Measurements from ENCODE around the gene ZNF366.

The ZNF366 gene

DNA sequence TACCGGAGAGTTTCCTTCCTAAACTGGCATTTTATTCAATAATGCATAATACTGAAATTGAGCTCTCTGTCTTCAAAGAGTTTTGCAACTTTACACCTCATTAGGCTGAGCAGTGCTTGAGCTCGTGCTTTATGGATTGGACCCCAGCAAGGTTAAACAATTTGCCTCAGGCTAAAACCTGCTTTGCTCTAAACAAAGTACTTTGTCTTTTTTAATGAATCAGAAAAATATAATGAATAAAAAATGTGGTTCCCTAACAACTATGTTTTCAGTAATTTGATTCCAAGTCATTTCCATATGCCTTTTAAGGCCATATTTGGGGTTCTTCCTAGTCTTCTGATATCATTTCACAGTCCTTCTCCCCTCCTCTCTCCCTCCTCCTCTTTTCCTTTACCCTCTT is 20.0 kb downstream of the ZNF366 start:
- peak; percentile 30 for DNase-seq

DNA sequence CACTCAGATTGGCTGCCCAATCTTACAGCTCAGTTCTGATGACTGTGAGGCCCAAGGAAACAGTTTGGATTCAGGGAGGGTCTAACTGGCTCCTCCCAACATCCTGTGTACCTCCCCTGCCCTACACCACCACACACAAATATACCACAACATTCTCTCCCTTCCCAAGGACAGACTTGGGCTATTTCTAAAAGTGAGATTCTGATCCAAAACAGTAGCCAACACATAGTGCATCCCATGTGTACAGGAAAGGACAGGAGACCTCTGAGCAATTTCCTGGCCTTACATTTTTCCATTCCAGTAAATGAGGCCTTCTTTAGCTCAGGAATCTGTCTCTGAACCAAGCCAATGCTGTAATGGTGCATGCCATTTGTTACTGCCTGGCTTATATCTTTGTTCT is 20.8 kb downstream of the ZNF366 start:
- DNase-seq, result no peak

DNA sequence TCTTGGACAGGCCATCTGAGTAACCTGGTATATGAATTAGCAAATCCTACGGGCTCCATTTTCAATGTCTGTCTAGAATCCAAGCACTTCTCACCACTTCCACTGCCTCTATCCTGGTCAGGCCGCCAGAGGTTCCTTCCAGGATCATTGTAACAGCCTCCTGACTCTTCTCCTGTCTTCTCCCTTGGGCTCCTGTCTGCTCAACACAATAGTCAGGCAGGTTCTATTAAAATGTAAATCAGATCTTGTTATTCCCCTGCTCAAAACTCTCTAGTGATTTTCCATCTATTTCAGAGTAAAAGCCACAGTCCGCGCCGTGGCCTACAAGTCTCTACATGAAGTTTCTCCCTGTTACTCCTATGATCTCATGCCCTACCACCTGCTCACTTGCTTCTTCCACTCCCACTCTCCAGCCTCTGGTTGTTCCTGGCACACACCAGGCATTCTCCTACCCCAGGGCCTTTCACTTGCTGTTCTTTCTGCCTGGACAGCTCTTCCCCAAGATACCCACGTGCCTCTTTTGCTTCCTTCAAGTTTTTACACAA is 21.7 kb downstream of the ZNF366 start:
- DNase-seq, result no peak

DNA sequence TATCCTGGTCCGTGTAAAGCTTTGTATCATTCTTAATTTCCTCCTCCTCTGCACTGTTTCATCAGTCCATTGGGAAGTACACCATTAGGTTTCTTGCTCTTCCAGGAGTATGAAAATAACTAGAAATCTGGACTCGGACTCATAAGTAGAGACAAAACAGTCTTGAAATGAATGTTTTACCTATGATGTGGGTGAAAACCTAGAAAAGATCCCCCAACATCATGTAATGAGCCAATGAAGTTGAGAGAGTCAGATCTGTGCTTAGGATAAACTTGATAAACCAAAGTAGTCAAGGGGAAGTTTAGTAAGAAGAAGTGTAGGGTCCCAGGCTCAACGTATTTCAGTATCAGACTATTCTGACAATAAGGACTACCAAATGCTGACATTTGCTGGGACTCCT is 25.2 kb downstream of the ZNF366 start:
- no peak for DNase-seq

DNA sequence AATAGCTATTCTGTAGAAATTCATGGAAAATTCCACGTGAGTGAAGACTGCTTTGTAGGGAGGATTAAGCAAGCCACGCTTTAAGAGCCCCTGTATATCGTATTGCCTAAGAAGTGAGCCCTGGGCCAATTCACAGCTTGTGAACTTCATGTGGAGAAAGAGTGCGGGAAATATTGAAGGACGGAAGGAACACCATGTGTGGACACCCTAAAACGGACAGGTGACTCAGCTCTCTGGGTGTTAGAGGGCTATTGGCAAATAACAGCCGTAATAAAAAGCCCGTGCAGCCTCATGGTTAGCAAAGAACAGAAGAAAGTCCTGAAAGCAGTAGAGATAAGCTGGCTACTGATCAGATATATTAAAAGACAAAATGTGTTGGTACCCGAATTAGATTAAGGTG is 26.4 kb downstream of the ZNF366 start:
- DNase-seq, result no peak

DNA sequence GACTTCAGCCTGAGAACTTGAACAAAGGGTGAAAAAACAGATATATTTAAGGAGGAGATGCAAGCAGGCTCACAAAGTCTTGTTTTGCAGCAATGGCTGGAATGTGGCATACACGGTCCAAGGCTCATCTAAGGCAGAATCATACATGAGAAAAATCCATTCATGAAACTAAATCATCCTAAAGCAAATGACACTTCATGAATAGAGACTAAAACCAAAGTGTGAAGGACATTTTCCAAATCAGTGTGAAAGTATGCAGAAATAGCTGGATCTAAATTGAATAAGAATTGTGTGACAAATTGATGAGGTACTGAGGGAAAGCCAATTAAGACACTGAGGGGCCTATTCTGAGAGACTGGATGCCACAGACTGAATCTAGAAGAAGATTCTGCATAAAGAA is 27.3 kb downstream of the ZNF366 start:
- DNase-seq, result no peak

DNA sequence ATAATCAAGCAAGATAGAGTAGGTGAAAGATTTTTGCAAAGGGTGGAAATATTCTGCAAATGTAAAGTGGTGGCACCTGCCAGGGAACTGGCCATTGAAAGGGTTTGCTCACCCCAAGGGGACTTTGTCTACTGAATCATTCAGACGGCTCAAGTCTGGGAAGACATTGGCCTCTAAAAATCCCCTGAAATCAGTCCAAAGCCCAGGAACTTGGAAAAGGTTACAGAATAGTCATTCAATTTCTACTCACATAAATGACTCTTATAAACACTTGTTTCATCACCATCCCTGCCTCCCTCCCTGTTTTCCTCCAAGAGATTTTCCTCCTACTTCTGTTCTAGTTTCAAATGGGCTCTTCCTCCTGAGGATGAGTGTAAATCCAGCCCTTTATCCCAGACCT is 28.5 kb downstream of the ZNF366 start:
- no peak for DNase-seq

DNA sequence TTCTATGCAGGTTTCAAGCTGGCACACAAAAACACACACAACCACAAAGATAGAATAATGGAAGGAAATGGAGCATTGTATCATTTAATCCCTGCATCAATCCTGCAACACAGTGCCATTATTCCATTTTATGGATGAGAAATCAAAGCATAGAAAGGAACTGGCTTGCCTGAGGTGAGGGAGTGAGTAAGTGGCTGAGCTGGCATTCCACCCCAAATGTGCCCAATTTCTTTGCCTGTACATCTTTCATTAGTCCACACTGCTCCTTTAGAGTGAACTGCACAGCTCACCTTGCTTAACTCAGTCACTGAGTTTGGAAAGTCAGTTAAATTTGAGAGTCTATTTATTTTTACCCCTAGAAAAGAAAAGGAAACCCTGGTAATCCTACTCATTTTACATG is 28.9 kb downstream of the ZNF366 start:
- DNase-seq, result no peak

DNA sequence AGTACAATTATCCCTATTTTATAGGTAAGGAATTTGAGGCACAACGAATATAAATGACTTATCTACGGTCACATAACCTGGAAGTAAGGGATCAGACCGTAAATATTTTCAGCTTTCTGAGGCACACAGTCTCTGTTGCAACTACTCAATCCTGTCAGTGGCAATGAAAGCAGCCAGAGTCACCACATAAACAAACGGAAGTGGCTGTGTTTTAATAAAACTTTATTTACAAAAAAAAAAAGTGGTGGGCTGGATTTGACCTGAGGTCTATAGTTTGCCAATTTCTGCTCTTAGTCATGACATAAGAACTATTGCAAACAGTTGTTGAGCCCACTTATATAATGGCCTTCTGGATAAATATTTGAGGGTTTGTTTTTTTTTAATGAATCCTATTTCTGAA is 29.6 kb downstream of the ZNF366 start:
- DNase-seq, result no peak

DNA sequence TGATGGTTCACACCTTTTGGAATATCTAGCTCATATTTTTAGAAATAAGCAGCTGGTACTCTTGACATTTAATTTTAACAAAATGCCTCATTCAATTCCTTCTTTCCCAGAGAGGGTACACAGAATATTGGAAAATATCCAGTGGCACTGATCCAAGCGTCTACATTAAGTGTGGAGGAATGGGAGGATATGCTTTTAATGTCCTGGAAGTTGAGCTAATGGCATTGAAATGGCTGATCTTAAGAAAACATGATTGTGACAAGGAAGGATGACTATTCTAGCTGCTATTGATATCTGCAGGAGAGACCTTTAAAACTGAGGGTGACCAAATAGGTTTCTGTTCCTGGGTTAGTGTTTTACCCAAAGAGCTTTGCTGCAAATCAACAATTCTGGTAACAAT is 30.0 kb downstream of the ZNF366 start:
- DNase-seq, result no peak

DNA sequence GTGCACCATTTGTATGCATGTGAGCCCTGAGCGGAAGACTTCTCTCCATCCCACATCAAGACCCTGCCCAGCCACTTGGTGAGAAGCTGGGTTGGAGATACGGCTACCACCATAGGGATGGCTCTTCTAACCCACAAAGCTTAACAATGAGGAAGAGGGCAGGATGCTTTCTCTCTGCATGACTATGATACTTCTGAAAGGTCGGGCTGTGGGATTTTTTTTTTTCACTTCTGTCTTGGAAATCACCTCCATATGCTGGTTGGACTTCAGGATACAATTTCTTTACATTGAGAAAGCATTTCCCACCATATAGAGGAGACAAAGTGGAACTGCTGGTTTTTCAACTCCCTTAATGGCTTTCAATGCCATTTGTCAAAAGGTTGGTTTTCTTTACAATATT is 30.5 kb downstream of the ZNF366 start:
- no peak for DNase-seq

DNA sequence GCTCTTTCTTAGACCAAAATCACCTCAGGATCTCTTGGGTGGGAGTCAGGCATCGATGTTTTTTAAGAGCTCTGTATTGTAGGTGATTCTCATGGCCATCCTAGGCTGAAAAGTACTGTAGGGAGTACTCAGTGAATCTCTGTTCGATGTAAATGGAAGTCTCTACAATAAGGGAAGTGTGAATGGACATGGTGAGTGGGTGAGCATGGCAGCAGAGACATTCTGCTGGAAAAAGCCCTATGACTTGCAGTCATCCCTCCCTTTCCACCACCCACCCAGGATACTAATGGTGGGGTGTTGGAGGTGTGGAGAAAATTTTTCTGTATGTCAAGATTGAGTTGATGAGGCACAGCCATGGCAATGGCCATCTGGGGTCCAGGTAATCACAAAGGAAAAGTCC is 30.9 kb downstream of the ZNF366 start:
- no peak for DNase-seq

DNA sequence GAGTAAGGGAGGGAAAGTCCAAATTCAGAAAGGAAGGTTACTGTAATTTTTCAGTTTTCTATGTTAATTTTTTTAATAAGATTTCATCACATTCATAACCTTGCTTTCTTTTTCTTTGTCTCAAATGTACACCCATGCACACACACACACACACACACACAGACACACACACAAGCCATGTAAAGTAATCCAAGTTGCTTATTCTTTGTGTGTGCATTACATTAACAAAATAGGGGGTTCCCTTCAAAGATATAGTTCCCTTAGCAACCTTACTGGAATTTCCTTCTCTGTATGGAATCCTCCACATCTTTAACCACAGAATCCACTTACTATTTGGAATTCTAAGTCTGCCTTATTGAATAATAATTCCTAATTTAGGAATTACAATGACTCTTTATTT is 32.7 kb downstream of the ZNF366 start:
- no peak for DNase-seq

DNA sequence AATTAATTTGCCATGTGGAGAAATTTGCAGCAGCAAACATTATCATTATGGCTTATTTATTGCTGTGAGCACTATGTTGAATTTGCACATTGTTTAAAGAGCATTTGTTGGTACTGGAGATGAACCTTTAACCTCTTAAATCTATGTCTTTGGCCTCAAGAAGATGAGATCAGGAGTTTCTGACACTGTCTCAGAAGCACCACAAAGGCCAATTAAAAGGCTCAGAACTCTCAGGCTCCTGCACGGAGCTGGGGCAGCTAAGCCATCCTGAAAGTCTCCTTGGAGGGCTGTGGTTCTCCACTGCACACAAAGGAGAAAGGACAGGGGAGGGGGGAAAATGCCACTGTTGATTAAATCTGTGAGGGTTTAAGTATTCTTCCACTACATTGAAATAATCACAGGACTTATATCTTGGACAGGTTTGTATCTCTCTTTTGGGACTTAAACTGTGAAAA is 33.1 kb downstream of the ZNF366 start:
- DNase-seq, result peak; percentile 78

DNA sequence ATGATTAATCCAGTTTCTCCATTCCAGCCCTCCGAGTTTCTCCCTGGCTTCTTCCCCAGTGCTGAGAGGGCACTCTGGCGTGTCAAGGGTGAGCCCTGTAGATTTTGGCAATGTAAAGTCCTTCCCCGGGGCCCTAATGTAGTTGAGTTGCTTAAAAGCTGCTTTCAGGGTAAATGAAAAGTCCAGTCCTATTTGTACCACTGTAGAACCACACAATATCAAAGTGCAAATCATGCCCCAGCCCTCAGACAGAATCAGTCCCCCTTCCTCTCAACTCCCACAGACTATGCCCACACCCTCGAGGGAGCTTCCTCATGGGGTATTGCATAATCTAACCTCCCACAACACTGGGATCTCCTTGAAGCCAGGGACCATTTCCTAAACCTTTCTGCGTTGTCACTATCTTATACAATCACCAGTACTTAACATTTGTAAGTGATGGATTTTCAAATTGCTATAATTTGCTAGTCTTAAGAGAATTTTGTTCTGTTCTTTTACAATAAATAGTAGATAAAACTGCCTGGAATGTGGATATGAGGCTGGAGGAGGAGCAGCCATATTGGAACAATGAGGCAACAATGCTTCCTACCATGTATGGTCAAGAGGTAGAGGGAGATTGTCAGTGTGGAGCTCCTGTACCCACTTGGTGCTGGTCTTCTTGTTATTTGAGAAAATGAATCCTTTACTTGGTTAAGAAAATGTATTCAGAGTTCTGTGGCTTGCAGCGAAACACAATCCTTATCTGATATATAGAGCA is 34.4 kb downstream of the ZNF366 start:
- DNase-seq, result no peak

DNA sequence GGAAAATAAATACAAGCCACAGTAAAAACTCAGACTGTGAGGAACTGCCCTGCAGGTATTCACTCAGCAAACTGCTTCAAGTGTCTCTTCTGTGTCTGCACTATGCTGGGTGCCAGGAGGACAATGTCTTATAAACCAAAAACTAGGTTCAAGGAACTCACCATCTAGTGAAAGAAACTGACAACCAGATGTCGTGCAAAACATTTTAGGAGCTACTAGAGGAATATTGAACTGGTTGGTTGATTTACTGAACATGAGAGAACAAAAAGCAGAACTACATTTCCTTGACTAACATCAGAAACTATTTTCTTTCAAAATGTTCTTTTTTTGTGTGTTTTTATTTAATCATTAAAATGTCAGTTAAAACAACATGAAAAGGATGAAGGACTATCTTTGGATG is 35.2 kb downstream of the ZNF366 start:
- DNase-seq, result no peak

DNA sequence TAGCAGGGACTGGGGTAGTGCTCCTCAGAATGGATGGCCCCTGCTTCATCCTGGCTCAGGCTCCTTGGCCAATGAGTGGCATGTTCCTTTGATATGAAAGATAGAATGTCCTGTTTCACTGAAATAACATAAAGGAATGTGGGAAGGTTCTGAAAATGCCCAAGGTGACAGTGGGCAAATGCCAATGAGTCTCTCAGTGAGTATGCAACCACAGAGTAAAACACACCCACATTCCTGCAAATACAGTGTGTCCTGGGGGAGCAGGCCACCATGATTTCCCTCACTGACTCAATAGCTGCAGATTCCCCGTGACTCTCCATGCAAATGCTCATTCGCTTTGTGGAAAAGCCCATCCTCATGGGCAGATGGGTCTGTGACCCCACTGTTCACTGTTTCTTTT is 36.4 kb downstream of the ZNF366 start:
- peak; percentile 45 for DNase-seq

DNA sequence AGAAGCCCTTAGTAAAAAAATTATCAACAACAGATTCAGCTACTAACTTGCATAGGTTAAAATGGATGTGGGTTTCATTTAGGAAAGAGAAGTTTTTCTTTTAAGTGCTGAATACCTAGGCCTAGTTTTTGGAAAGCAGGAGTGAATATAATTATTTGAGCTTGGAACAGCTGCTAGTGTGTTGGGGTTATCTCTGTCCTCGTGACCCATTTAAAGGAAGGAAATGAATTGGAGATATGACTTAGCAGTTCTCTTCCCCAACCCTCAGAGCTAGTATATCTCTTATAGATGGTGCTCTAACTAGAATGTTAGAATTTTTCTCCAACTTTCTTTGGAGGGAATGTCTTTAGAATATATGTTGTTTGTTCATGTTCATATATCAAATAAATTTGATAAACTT is 38.6 kb downstream of the ZNF366 start:
- no peak for DNase-seq

DNA sequence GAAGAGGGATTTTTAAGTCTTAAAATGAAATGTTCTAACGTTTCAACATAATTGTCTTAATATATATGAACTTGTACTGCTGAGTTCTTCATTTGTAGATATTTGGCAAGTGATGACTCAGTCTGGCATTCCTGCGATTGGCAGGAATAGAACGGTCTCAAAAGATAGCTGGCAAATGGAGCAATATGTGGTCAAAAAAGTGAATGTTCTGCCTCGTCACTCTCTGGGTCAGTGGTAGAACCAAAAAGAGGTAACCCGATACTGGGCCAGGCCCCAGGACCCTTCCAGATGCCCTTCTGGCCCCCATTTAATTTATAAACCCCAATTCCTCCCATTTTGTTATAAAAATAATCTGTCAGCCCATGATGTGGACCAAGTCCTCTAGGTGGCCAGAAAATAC is 39.2 kb downstream of the ZNF366 start:
- no peak for DNase-seq

DNA sequence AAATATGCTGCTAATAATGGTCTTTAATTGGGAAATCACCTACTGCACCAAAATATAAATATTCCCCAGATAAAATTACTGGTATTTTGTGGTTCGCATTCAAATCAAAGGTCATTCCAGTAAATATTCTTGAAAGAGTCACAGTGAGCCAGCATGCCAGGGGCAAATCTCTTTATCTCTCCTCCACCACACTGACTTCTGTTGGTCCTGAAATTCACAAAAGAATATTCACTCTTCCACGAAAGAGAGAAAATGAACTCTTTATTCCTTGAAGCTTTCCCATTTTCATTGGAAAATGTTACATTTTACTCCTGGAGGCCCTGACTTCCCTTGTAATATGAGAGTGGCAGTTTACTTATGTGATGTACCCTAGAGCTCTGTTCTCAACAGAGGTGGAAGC is 39.7 kb downstream of the ZNF366 start:
- no peak for DNase-seq

DNA sequence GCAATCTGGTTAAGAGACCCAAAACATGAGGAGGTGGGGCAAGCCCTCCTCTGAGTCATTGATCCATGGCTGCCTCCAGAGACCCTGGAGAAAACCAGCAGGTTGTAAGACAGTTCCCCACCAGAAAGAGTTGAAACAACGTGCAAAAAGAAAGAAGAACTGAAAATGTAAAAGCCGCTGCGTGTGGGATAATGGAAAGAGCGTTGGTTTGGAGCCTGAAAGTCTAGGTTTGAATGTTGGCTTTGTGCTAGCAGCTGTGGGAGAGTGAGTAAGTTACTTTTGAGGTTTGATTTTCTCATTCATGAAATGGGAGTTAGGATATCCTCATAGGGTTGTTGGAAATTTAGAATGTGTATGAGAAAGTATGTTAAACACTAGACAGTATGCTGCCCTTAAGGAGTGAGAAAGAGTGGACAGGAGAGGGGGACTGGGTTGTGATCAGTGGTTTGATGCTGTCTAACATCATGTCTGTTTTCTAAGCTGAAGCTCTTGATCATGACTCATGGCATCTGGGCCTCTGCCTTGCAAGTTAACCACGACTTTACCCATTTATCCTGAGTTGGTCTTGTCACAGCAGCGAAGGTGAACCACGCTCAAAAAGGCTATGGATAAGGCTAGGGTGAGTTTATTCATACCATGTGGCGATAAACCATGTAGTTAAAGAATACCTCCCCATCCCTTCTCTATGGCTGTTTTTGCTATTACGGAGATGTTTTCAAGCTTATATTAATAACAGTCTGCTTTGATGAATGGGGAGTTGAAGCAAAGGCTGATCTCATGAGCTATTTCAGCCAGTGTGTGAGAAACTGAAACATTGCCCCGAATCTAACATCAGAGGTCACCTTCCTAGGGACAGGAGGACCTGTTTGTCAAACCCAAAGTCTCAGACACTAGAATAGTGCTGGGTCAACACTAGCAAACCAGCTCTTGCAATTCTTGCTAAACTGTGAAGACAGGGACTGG is 41.3 kb downstream of the ZNF366 start:
- no peak for DNase-seq

DNA sequence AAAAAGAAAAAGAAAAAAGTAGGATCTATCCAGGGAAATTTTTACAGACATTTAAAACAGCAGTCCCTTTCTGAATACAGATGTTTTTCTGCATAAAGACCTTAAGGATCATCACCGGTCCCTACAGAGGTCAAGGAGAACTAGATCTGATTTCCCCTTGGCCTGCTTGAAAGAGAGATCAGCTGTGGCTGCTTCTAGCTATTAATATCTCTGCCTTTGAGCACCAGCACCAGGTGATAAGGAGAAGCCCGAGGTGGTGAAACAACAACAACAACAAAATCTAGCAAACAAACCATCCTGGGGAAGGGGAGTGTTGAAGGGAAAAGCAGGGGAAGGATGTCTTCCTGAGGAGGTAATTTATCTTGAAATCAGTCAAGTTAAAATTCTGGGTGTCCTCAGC is 42.1 kb downstream of the ZNF366 start:
- DNase-seq, result no peak

DNA sequence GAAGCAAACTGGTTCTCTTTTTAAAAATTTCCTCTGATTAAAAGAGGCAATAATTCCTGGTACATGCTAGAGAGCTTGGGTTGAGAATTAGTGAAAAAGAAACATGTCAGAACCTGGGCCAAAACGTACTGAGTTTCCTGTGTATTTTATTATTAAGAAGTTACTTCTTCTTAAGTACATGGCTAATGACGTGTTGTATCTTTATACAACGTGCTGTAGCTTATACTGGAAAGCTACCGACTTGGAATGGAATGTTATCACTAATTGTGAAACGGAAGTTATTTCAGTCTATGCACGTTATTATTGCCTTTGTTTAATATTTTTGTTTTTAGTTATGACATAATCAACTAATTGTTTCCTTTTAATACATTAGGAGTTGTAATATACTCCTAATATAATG is 43.1 kb downstream of the ZNF366 start:
- DNase-seq, result no peak
